Ascending aorta (tissue), 2 donors: ENCODE results near the gene PRR19. TPM values are rescaled to one million over a fixed set of nuclear protein-coding genes. Genes with fewer than 3 reads are reported as not detected.

Experiments used
- DNase-seq, 2 donors: peaks; one replicate each; pipeline ENCODE4 v3.0.0-alpha.2; 2019; ENCODE audit warnings: low spot score in 2 of 2
- H3K27ac ChIP-seq, 2 donors: fragments of 200-600 bp; sonication (generic); one replicate each; pipeline ENCODE4 v1.5.1; 2016 to 2017; ENCODE audit warnings: mild to moderate bottlenecking in 1 of 2
- H3K27me3 ChIP-seq: fragments of 200-600 bp; sonication (generic); one replicate; pipeline ENCODE4 v1.5.1; 2017
- H3K36me3 ChIP-seq, 2 donors: fragments of 200-600 bp; sonication (generic); one replicate each; pipeline ENCODE4 v1.5.1; 2016
- H3K4me1 ChIP-seq, 2 donors: fragments of 200-600 bp; sonication (generic); one replicate each; pipeline ENCODE4 v1.5.1; 2016 to 2017; ENCODE audit warnings: mild to moderate bottlenecking in 1 of 2
- H3K4me3 ChIP-seq, 2 donors: fragments of 200-600 bp; sonication (generic); one replicate each; pipeline ENCODE4 v1.5.1; 2016 to 2017; ENCODE audit warnings: mild to moderate bottlenecking in 1 of 2
- H3K9me3 ChIP-seq, 2 donors: fragments of 200-600 bp; sonication (generic); one replicate each; pipeline ENCODE4 v1.5.1; 2016
- intact Hi-C: fragments of 100-400 bp; cut with DNase I; formaldehyde crosslinking; loops from one replicate; pipeline ENCODE4 v1.15.1; 2023
- total RNA-seq: library from RNA; depleted of rRNA; stranded (reverse); fragments of >200 nt; gene quantifications from one replicate; pipeline ENCODE4 v1.1.0, GENCODE V29; 2016
- TF ChIP-seq, protein P1 (sequence below), 3 experiments: fragments of 200-600 bp in 2 of 3; fragments of 450-650 bp in 1 of 3; sonication (generic) in 2 of 3; IDR thresholded peaks; one replicate each; pipeline ENCODE4 v1.5.1; 2016 to 2019; ENCODE audit warnings: antibody characterized with exemption in 3 of 3, mild to moderate bottlenecking in 1 of 3, moderate library complexity in 1 of 3

The PRR19 gene
- total RNA-seq, 1 donor from 2014 or later = not detected

DNA sequence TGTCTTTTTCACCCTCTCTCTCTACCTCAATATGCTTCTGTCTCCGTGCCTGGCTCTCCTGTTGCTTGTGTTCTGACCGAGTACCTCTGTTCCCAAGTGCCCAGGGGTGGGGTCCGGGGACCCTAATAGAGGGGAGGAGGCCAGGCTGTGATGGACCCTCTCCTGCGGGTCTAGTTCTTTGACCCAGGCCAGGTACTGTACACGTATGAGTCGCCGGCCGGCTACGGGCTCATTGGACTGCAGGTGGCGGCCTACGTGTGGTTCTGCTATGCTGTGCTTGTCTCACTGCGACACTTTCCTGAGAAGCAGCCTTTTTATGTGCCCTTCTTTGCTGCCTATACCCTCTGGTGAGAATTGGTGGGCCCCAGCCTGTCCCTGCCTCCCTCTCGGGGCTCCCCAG lies 15.6 kb downstream of the PRR19 start:
- no peak overlapping the region for H3K27ac ChIP-seq
- TF ChIP-seq, protein P1, sequence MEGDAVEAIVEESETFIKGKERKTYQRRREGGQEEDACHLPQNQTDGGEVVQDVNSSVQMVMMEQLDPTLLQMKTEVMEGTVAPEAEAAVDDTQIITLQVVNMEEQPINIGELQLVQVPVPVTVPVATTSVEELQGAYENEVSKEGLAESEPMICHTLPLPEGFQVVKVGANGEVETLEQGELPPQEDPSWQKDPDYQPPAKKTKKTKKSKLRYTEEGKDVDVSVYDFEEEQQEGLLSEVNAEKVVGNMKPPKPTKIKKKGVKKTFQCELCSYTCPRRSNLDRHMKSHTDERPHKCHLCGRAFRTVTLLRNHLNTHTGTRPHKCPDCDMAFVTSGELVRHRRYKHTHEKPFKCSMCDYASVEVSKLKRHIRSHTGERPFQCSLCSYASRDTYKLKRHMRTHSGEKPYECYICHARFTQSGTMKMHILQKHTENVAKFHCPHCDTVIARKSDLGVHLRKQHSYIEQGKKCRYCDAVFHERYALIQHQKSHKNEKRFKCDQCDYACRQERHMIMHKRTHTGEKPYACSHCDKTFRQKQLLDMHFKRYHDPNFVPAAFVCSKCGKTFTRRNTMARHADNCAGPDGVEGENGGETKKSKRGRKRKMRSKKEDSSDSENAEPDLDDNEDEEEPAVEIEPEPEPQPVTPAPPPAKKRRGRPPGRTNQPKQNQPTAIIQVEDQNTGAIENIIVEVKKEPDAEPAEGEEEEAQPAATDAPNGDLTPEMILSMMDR (IDR thresholded peaks at IDR 0.05) = no peak
- no peaks in the 10 kb centered on the region for H3K27me3 ChIP-seq
- H3K4me3 ChIP-seq = no peak overlapping the region
- H3K9me3 ChIP-seq = no peaks in the 10 kb centered on the region
- no peaks in the 10 kb centered on the region for H3K36me3 ChIP-seq
- intact Hi-C loops = no loop called here
- DNase-seq = no peak
- H3K4me1 ChIP-seq = peaks cover 0 to 3% of the 10 kb centered on the region in 2 donors

DNA sequence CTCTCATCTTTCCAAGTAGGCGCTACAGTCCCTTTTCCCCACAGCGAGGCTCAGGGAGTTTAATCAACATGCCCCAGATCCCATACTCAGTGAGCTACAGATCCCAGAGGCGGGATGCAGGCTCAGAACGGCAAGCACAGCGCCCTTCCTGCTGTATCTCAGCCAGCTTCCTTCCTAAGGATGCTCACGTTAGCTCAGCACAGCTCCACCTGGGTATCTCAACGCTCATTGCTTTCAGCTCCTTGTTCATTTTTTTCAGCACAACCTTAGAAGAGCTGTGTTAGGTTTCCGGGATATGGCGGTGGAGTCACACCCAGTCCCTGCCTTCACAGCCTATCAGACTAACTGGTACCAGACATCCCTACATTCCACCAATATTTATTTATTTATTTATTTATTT lies 20.4 kb downstream of the PRR19 start:
- Histone ChIP-seq H3K36me3 (no peaks in the 10 kb centered on the region), H3K4me3 (no peak overlapping the region), H3K4me1 (peaks cover 5 to 23% of the 10 kb centered on the region in 2 donors), H3K27me3 (peaks cover 11% of the 10 kb centered on the region), H3K27ac (no peak overlapping the region), H3K9me3 (no peaks in the 10 kb centered on the region)
- DNase-seq = no peak
- intact Hi-C loops = no loop called here
- TF ChIP-seq, protein P1 (IDR thresholded peaks at IDR 0.05) = no peak

DNA sequence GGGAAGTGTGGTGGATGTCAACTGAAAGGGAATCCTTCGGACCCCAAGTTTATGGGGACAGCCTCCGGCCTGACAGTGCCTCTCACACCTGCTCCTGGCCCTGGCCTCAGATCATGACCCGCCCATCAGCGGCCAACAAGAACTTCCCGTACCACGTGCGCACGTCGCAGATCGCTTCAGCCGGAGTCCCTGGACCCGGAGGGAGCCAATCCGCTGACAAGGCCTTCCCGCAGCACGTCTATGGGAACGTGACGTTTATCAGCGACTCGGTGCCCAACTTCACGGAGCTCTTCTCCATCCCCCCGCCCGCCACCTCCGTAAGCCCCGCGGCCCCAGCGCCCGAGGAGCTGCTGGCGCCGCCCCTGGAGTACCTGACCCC lies 21.5 kb downstream of the PRR19 start:
- TF ChIP-seq, protein P1 (IDR thresholded peaks at IDR 0.05) = no peak
- H3K4me3 ChIP-seq = no peak overlapping the region
- H3K27ac ChIP-seq = no peak overlapping the region
- peaks cover 5 to 29% of the 10 kb centered on the region in 2 donors for H3K4me1 ChIP-seq
- H3K36me3 ChIP-seq = no peaks in the 10 kb centered on the region
- intact Hi-C loops = no loop called here
- peaks cover 11% of the 10 kb centered on the region for H3K27me3 ChIP-seq
- no peaks in the 10 kb centered on the region for H3K9me3 ChIP-seq
- DNase-seq = no peak

DNA sequence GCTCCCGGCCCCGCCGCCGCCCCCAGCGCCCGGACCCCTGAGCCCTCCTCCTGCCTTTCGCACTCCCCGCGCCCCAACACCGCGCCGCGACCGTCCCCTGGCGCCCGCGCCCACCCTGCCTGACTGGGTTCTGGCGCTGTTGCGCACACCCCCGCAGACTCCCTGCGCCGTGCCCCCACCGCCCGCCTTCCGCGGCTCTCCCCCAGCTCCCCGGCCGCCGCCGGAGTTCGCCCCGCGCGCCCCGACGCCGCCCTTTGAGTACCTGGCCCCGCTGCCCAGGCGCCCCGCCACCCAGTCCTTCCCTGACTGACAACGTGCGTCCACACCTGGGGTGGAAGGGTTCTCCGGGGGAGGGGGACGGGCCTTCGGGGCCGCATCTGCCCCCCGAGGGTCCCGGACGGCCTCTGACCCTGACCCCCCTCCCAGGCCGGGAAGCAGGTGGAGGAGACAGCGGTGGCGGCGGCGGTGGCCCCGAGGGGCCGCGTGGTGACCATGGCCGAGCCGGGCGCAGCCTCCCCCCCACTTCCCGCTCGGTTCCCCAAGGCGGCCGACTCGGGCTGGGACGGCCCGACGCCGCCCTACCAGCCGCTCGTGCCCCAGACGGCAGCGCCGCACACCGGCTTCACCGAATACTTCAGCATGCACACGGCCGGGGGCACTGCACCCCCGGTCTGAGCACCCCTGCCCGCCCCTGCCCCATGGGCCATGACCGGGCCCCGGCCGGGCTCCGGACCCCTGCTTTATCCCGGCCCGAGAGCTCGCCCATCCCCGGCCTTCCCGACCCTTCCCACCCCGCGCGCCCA lies 22.1 kb downstream of the PRR19 start:
- DNase-seq = no peak
- TF ChIP-seq, protein P1 (IDR thresholded peaks at IDR 0.05) = no peak
- H3K27ac ChIP-seq = no peak overlapping the region
- H3K9me3 ChIP-seq = no peaks in the 10 kb centered on the region
- peak overlapping the region; percentile 48 to 85 for H3K4me3 ChIP-seq
- H3K36me3 ChIP-seq = no peaks in the 10 kb centered on the region
- H3K27me3 ChIP-seq = peaks cover 11% of the 10 kb centered on the region
- peaks cover 5 to 29% of the 10 kb centered on the region in 2 donors for H3K4me1 ChIP-seq
- intact Hi-C loops = loop anchor here (2.0 kb wide), 2 partner anchors 73 to 191 kb away; partner anchors contain the start of gene POU2F2

DNA sequence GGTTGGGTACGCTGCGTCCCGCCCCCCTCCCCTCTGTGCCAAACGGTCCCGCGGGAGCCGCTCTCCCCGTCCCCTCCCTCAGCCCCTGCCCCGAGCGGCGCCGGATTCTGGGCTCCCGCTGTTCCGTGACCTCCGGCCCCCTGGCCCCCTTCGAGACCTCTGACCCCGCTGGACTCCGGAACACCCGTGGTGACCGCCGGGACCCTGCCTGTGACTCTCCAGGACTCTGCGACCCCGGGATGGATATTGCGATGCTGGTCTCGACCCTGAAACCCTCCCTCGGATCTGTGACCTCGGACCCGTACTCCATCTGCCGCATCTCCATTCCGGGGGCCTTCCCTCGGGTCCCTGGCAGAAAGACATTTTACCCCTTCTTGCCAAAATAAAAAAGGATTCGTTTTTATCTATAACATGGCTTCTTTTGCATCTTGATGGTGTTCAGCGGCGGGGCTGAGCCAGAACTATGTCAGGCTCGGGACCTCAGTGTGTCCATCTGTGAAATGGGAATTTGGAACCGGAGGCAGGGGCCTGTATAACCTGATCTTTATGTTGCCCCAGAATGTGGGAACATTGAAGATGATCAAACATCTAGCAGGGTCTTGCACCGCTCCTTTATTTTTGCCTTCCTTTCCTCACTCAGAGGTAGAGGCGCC lies 22.8 kb downstream of the PRR19 start:
- intact Hi-C loops = loop anchor here (1.0 to 5.0 kb wide), 4 partner anchors 72 to 367 kb away; partner anchors contain the start of genes GSK3A, POU2F2 and RABAC1
- no peaks in the 10 kb centered on the region for H3K36me3 ChIP-seq
- peaks cover 11% of the 10 kb centered on the region for H3K27me3 ChIP-seq
- H3K4me1 ChIP-seq = peaks cover 5 to 29% of the 10 kb centered on the region in 2 donors
- H3K27ac ChIP-seq = no peak overlapping the region
- TF ChIP-seq, protein P1 (IDR thresholded peaks at IDR 0.05) = peak in 2 of 3 experiments; percentile 82 to 89
- peak overlapping the region; percentile 48 to 85 for H3K4me3 ChIP-seq
- no peaks in the 10 kb centered on the region for H3K9me3 ChIP-seq
- DNase-seq = no peak
